Natural killer cell (primary cell): Measurements from ENCODE around the gene FHOD3. TPM values are rescaled to one million over a fixed set of nuclear protein-coding genes. Genes with fewer than 3 reads are reported as not detected.

ENCODE experiments used
- ATAC-seq, 3 donors: fragments of 150-1000 bp in 2 of 3; fragments of 200-7000 bp in 1 of 3; cut with Tn5 transposase; 1 replicate in 1 of 3; 2 replicates in 2 of 3; pipeline ENCODE4 v1.10.0; 2021; ENCODE audit warnings: mild to moderate bottlenecking in 2 of 3, moderate library complexity in 2 of 3
- DNase-seq, 2 donors: peaks; one replicate each; pipeline versions ENCODE4 v3.0.0 to v3.0.0-alpha.2; 2013 to 2021; ENCODE audit warnings: mixed read lengths in 1 of 2
- H3K27ac ChIP-seq: one replicate; pipeline ENCODE4 v1.5.1; 2013; ENCODE audit warnings: mild to moderate bottlenecking, low read length
- H3K27me3 ChIP-seq: one replicate; pipeline ENCODE4 v1.6.1; 2013; ENCODE audit warnings: low read length; ENCODE audit not compliant: control insufficient read depth, insufficient read depth
- H3K36me3 ChIP-seq: one replicate; pipeline ENCODE4 v1.6.1; 2013; ENCODE audit warnings: low read length; ENCODE audit not compliant: control insufficient read depth, insufficient read depth
- H3K4me1 ChIP-seq: one replicate; pipeline ENCODE4 v1.6.1; 2013; ENCODE audit warnings: low read length; ENCODE audit not compliant: control insufficient read depth, insufficient read depth
- H3K4me3 ChIP-seq: one replicate; pipeline ENCODE4 v1.5.1; 2013; ENCODE audit warnings: low read length
- H3K9me3 ChIP-seq: one replicate; pipeline ENCODE4 v1.6.1; 2013; ENCODE audit warnings: low read length; ENCODE audit not compliant: control insufficient read depth, insufficient read depth
- H3K27ac Mint-ChIP-seq, 2 donors: one replicate each; pipeline ENCODE4 v1.8.0; 2022; ENCODE audit warnings: mild to moderate bottlenecking in 2 of 2, mixed read lengths in 2 of 2, moderate library complexity in 1 of 2
- H3K27me3 Mint-ChIP-seq, 2 donors: one replicate each; pipeline ENCODE4 v1.8.0; 2022; ENCODE audit warnings: low read depth in 2 of 2, mixed read lengths in 2 of 2
- H3K36me3 Mint-ChIP-seq: one replicate; pipeline ENCODE4 v1.8.0; 2022; ENCODE audit warnings: mixed read lengths
- H3K4me1 Mint-ChIP-seq, 2 donors: one replicate each; pipeline ENCODE4 v1.8.0; 2022; ENCODE audit warnings: mixed read lengths in 2 of 2
- H3K4me3 Mint-ChIP-seq: one replicate; pipeline ENCODE4 v1.8.0; 2022; ENCODE audit warnings: mild to moderate bottlenecking, moderate library complexity, mixed read lengths
- H3K9me3 Mint-ChIP-seq, 2 donors: one replicate each; pipeline ENCODE4 v1.8.0; 2022; ENCODE audit warnings: mixed read lengths in 2 of 2
- CTCF ChIP-seq: fragments of 200-600 bp; IDR thresholded peaks from one replicate; pipeline ENCODE4 v1.8.0; 2022; ENCODE audit warnings: antibody characterized with exemption
- WGBS: methylation state at CpG from one replicate; pipeline ENCODE4 v1.1.7; 2013; ENCODE audit warnings: missing lambda C conversion rate; ENCODE audit not compliant: insufficient coverage; 5-methylcytosine and 5-hydroxymethylcytosine counted together
- intact Hi-C: fragments of 100-400 bp; cut with micrococcal nuclease; formaldehyde crosslinking; loops from one replicate; pipeline ENCODE4 v1.14.2; 2022
- total RNA-seq, 4 donors: library from RNA; stranded (reverse); fragments of 120-200 nt in 1 of 4; gene quantifications; one replicate each; pipeline versions ENCODE4 v1.2.3 to v1.2.4, GENCODE V29; 2013 to 2022

The FHOD3 gene
- total RNA-seq, 3 donors from 2014 or later (not counting 1 experiment from before 2014, with no cell fraction given): not detected

- ATAC-seq (peak in 1 of 3 donors; percentile 17), DNase-seq (no peak)
- Histone ChIP-seq H3K27me3 (peaks cover 34% of the 10 kb centered on the region), H3K4me1 (peaks cover 9% of the 10 kb centered on the region), H3K27ac (no peak overlapping the region), H3K4me3 (no peak overlapping the region), H3K36me3 (no peaks in the 10 kb centered on the region), H3K9me3 (no peaks in the 10 kb centered on the region)
- intact Hi-C loops: no loop called here
- H3K4me3 Mint-ChIP-seq: peak overlapping the region; percentile 14
- no peak overlapping the region for H3K27ac Mint-ChIP-seq
- peaks cover 14 to 32% of the 10 kb centered on the region in 2 donors for H3K27me3 Mint-ChIP-seq
- TF ChIP-seq CTCF: no peak
- no peaks in the 10 kb centered on the region for H3K9me3 Mint-ChIP-seq
- H3K36me3 Mint-ChIP-seq: no peaks in the 10 kb centered on the region
- H3K4me1 Mint-ChIP-seq: no peaks in the 10 kb centered on the region
- 1% methylated on average over 47 of the region's 47 CpGs for WGBS
These were observed 680 bp upstream of the FHOD3 start for GRCh38 chr18:36296650-36297416.

GRCh38 chr18:36298126-36298741, 721 bp downstream of the FHOD3 start:
- Mint-ChIP-seq H3K4me3 (no peak overlapping the region), H3K27ac (no peak overlapping the region), H3K27me3 (peaks cover 14 to 39% of the 10 kb centered on the region in 2 donors), H3K36me3 (no peaks in the 10 kb centered on the region), H3K4me1 (no peaks in the 10 kb centered on the region), H3K9me3 (no peaks in the 10 kb centered on the region)
- Histone ChIP-seq H3K4me1 (peaks cover 9% of the 10 kb centered on the region), H3K36me3 (no peaks in the 10 kb centered on the region), H3K4me3 (no peak overlapping the region), H3K27ac (no peak overlapping the region), H3K27me3 (peaks cover 39% of the 10 kb centered on the region), H3K9me3 (no peaks in the 10 kb centered on the region)
- ATAC-seq: peak in 1 of 3 donors; percentile 34
- TF ChIP-seq CTCF: no peak
- intact Hi-C loops: no loop called here
- DNase-seq: no peak
- under 1% methylated on average over 60 of the region's 67 CpGs for WGBS

GRCh38 chr18:36299015-36299414, 1.5 kb downstream of the FHOD3 start:
- Mint-ChIP-seq H3K27ac (no peak overlapping the region), H3K4me1 (no peaks in the 10 kb centered on the region), H3K36me3 (no peaks in the 10 kb centered on the region), H3K9me3 (no peaks in the 10 kb centered on the region), H3K27me3 (peaks cover 19 to 46% of the 10 kb centered on the region in 2 donors), H3K4me3 (peak overlapping the region; percentile 48)
- Histone ChIP-seq H3K4me1 (peaks cover 9% of the 10 kb centered on the region), H3K27ac (no peak overlapping the region), H3K27me3 (peaks cover 35% of the 10 kb centered on the region), H3K9me3 (no peaks in the 10 kb centered on the region), H3K36me3 (no peaks in the 10 kb centered on the region), H3K4me3 (no peak overlapping the region)
- intact Hi-C loops: no loop called here
- DNase-seq: no peak
- WGBS: 81% methylated on average over 5 of the region's 6 CpGs
- ATAC-seq: no peak
- TF ChIP-seq CTCF: no peak
